ENCODE data around the gene GALNT16. TPM values are rescaled to one million over a fixed set of nuclear protein-coding genes. Genes with fewer than 3 reads are reported as not detected.

GALNT16 gene
- total RNA-seq, 2 experiments from 2014 or later, result not detected

GRCh38 chr14:69244946-69245345 is 15.0 kb upstream of the GALNT16 start:
- H3K4me1 Mint-ChIP-seq (ENCODE audit: low read depth), result peaks cover 6% of the 10 kb centered on the region
- Histone ChIP-seq H3K4me3 (ENCODE audit: low read length) (no peak overlapping the region), H3K27me3 (ENCODE audit: control insufficient read depth in 1 of 2, insufficient read depth in 2 of 2, low read length in 2 of 2) (no peaks in the 10 kb centered on the region), H3K4me1 (ENCODE audit: insufficient read depth, low read length) (no peaks in the 10 kb centered on the region), H3K27ac (ENCODE audit: low read depth in 1 of 2, low read length in 2 of 2) (no peak overlapping the region), H3K9me3 (ENCODE audit: control insufficient read depth in 1 of 2, insufficient read depth in 1 of 2, low read length in 2 of 2) (no peaks in the 10 kb centered on the region), H3K36me3 (ENCODE audit: insufficient read depth, low read length) (peaks cover 12% of the 10 kb centered on the region)
- DNase-seq (no peak), ATAC-seq (ENCODE audit: poor library complexity) (no peak)
- H3K27me3 Mint-ChIP-seq, result no peaks in the 10 kb centered on the region
- H3K27ac Mint-ChIP-seq, result no peak overlapping the region
- ChIA-PET CTCF (no interaction called here), POLR2A (no interaction called here)
- no peaks in the 10 kb centered on the region for H3K9me3 Mint-ChIP-seq
- H3K4me3 Mint-ChIP-seq, result no peak overlapping the region
- H3K36me3 Mint-ChIP-seq (ENCODE audit: low read depth), result peaks cover 27% of the 10 kb centered on the region
- intact Hi-C loops (cut with DNase I, micrococcal nuclease), result loop anchor here in 1 of 2 experiments (5.0 kb wide), 2 partner anchors 93 to 482 kb away; partner anchors contain the start of gene DCAF5
- no peak for TF ChIP-seq CTCF (IDR thresholded peaks at IDR 0.05)

- Histone ChIP-seq H3K4me1 (ENCODE audit: insufficient read depth, low read length) (no peaks in the 10 kb centered on the region), H3K4me3 (ENCODE audit: low read length) (no peak overlapping the region), H3K36me3 (ENCODE audit: insufficient read depth, low read length) (peaks cover 4% of the 10 kb centered on the region), H3K9me3 (ENCODE audit: control insufficient read depth in 1 of 2, insufficient read depth in 1 of 2, low read length in 2 of 2) (no peaks in the 10 kb centered on the region), H3K27ac (ENCODE audit: low read depth in 1 of 2, low read length in 2 of 2) (no peak overlapping the region), H3K27me3 (ENCODE audit: control insufficient read depth in 1 of 2, insufficient read depth in 2 of 2, low read length in 2 of 2) (no peaks in the 10 kb centered on the region)
- Mint-ChIP-seq H3K4me3 (no peak overlapping the region), H3K36me3 (ENCODE audit: low read depth) (peaks cover 13% of the 10 kb centered on the region), H3K27ac (no peak overlapping the region), H3K4me1 (ENCODE audit: low read depth) (peaks cover 6% of the 10 kb centered on the region), H3K27me3 (no peaks in the 10 kb centered on the region), H3K9me3 (no peaks in the 10 kb centered on the region)
- POLR2A ChIA-PET, result no interaction called here
- CTCF ChIA-PET, result no interaction called here
- TF ChIP-seq CTCF (IDR thresholded peaks at IDR 0.05), result no peak
- DNase-seq (no peak), ATAC-seq (ENCODE audit: poor library complexity) (no peak)
- intact Hi-C loops (cut with DNase I, micrococcal nuclease), result no loop called here
Measured at GRCh38 chr14:69246331-69246730, 13.6 kb upstream of the GALNT16 start.

- POLR2A ChIA-PET, result no interaction called here
- Histone ChIP-seq H3K4me1 (ENCODE audit: insufficient read depth, low read length) (no peaks in the 10 kb centered on the region), H3K4me3 (ENCODE audit: low read length) (no peak overlapping the region), H3K27ac (ENCODE audit: low read depth in 1 of 2, low read length in 2 of 2) (no peak overlapping the region), H3K9me3 (ENCODE audit: control insufficient read depth in 1 of 2, insufficient read depth in 1 of 2, low read length in 2 of 2) (no peaks in the 10 kb centered on the region), H3K27me3 (ENCODE audit: control insufficient read depth in 1 of 2, insufficient read depth in 2 of 2, low read length in 2 of 2) (no peaks in the 10 kb centered on the region), H3K36me3 (ENCODE audit: insufficient read depth, low read length) (no peaks in the 10 kb centered on the region)
- H3K4me1 Mint-ChIP-seq (ENCODE audit: low read depth), result peaks cover under 1% of the 10 kb centered on the region
- no peak for TF ChIP-seq CTCF (IDR thresholded peaks at IDR 0.05)
- no peaks in the 10 kb centered on the region for H3K9me3 Mint-ChIP-seq
- no peak overlapping the region for H3K27ac Mint-ChIP-seq
- DNase-seq, result no peak
- H3K36me3 Mint-ChIP-seq (ENCODE audit: low read depth), result peaks cover under 1% of the 10 kb centered on the region
- H3K4me3 Mint-ChIP-seq, result no peak overlapping the region
- H3K27me3 Mint-ChIP-seq, result no peaks in the 10 kb centered on the region
- intact Hi-C loops (cut with DNase I, micrococcal nuclease), result no loop called here
- CTCF ChIA-PET, result interaction anchor here (1.4 kb wide), 1 partner anchor 9 kb away, joined by 3 read pairs; no protein-coding TSS in a partner anchor
- no peak for ATAC-seq (ENCODE audit: poor library complexity)
Measured at GRCh38 chr14:69247676-69248440, 12.1 kb upstream of the GALNT16 start.

All from CD4-positive, alpha-beta T cell (primary cell).